Measurements from ENCODE around the gene RBM17. TPM values are rescaled to one million over a fixed set of nuclear protein-coding genes. Genes with fewer than 3 reads are reported as not detected.

The RBM17 gene
- total and polyA plus RNA-seq, 8 donors = 41.4 to 168 (median 84.7) TPM

DNA sequence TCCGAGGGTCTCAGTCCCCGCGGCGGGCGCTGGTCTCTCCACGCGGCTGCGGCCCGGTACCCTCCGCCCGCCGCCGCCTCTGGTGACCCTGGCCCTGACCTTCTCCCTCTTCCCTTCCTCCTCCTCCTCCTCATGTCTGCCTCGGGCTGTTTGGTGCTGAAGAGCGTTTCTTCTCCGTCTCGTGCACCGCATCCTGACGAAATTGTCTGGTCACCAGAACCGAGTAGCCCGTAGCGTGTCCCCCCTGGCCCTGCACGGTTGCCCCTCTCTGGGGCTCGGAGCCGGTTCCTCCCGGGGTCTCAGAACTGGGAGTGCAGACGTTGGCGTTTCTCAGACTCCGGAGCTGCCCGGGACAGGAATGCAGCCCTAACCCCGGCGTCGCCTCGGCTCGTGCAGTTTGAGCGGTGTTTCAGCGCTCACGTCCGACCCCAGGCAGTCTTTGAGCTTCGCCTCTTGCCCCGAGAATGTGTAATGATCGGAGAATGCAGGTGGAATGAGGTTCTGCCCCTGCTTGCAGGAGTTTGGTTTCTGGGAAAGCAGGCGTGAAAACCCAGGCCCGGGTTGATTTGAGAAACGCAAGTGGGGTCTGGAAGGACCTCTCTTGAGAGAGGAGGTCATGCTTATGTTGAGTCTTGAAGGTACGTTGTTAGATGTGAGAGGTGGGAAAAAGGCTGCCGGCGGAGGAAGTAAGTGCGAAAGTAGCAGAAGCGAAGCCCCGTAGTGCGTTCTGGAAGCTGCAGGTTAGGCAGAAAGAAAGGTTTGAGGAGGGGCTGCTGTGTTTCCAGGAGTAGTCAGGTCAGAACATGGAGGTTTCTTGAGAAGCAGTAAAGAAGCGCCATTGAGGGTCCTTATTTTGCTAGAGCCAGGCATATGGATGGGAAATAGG, 743 bp downstream of the RBM17 start:
- no peaks in the 10 kb centered on the region for H3K36me3 ChIP-seq
- no peaks in the 10 kb centered on the region for H3K9me3 ChIP-seq
- peak overlapping the region; percentile 93 to 98 (median 95) for H3K4me3 ChIP-seq
- TF ChIP-seq POLR2A (IDR thresholded peaks at IDR 0.05) = no peak
- no peak for TF ChIP-seq EP300 (IDR thresholded peaks at IDR 0.05)
- no peak for TF ChIP-seq POLR2AphosphoS5 (IDR thresholded peaks at IDR 0.05)
- TF ChIP-seq CTCF (IDR thresholded peaks at IDR 0.05) = no peak
- H3K4me1 ChIP-seq = peaks cover 30 to 71% (median 52%) of the 10 kb centered on the region in 4 donors
- peak overlapping the region; percentile 72 to 95 (median 92) for H3K27ac ChIP-seq
- intact Hi-C loops (cut with DNase I; ENCODE audit: low total_unique reads) = loop anchor here (10.0 kb wide), 1 partner anchor 75 kb away; no protein-coding TSS in a partner anchor
- DNase-seq = peak in 1 of 2 donors; percentile 64
- WGBS, 5 donors = 0 to 1% (median 1%) methylated on average over 30 to 53 of the region's 53 CpGs
- no peaks in the 10 kb centered on the region for H3K27me3 ChIP-seq

- intact Hi-C loops (cut with DNase I; ENCODE audit: low total_unique reads) = no loop called here
- Histone ChIP-seq H3K4me3 (no peak overlapping the region), H3K36me3 (no peaks in the 10 kb centered on the region), H3K4me1 (peaks cover 29 to 83% (median 53%) of the 10 kb centered on the region in 4 donors), H3K27me3 (no peaks in the 10 kb centered on the region), H3K9me3 (no peaks in the 10 kb centered on the region), H3K27ac (peak overlapping the region in 2 of 5 donors; percentile 9 to 26)
- 28 to 57% (median 43%) methylated on average over 1 of the region's 1 CpG for WGBS, 5 donors
- TF ChIP-seq POLR2AphosphoS5 (IDR thresholded peaks at IDR 0.05) = no peak
- TF ChIP-seq CTCF (IDR thresholded peaks at IDR 0.05) = no peak
- no peak for TF ChIP-seq POLR2A (IDR thresholded peaks at IDR 0.05)
- TF ChIP-seq EP300 (IDR thresholded peaks at IDR 0.05) = no peak
- peak in 1 of 2 donors; percentile 43 for DNase-seq
Measured at GRCh38 chr10:6091630-6092029, 2.8 kb downstream of the RBM17 start.

GRCh38 chr10:6092731-6093130, 3.9 kb downstream of the RBM17 start:
- Histone ChIP-seq H3K36me3 (peaks cover 9% of the 10 kb centered on the region in 4 donors), H3K4me3 (no peak overlapping the region), H3K27ac (no peak overlapping the region), H3K27me3 (no peaks in the 10 kb centered on the region), H3K4me1 (peaks cover 27 to 77% (median 50%) of the 10 kb centered on the region in 4 donors), H3K9me3 (no peaks in the 10 kb centered on the region)
- no peak for DNase-seq
- WGBS, 5 donors = 71 to 82% (median 76%) methylated on average over 2 of the region's 2 CpGs
- TF ChIP-seq POLR2AphosphoS5 (IDR thresholded peaks at IDR 0.05) (no peak), EP300 (IDR thresholded peaks at IDR 0.05) (no peak), CTCF (IDR thresholded peaks at IDR 0.05) (no peak), POLR2A (IDR thresholded peaks at IDR 0.05) (no peak)
- intact Hi-C loops (cut with DNase I; ENCODE audit: low total_unique reads) = no loop called here

DNA sequence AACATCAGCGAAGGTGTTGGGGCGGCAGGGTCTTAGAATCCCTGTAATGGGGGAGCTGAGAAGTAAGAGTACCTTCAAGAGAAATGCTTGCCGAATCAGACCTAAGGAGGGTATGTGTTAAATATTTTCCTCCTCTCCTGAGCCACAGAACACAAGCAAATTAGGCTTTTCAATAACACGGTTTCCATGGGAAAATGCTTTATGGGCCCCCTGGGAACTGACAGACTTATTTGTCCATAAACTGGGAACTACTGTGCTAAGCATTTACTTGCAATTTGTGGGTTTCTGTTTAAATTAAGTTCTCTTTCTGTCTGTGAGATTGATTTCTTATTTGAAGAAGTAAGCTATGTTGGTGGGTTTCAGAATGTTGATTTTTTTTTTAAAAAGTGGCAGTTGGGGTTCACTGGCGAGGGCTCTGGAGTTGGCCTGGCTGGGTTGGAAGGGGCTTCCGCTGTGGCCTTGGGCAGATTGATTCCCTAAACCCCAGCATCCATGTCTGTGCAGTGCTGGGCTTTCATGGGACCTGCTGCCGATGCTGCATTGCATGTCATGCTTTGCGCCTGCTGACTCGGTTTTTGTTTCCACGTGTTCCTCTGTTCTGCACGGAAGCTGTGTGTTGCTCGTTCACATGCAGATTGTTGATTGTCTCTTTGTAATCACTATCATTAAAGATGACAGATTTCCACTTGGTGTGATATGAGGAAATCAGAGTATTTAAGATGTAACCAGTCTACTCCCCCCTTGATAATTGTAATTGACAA, 7.2 kb downstream of the RBM17 start:
- 78 to 86% (median 84%) methylated on average over 12 of the region's 12 CpGs for WGBS, 5 donors
- no peak for DNase-seq
- Histone ChIP-seq H3K27ac (no peak overlapping the region), H3K4me1 (peaks cover 14 to 57% (median 32%) of the 10 kb centered on the region in 4 donors), H3K9me3 (no peaks in the 10 kb centered on the region), H3K27me3 (no peaks in the 10 kb centered on the region), H3K4me3 (no peak overlapping the region), H3K36me3 (peaks cover 14 to 41% (median 36%) of the 10 kb centered on the region in 4 donors)
- TF ChIP-seq EP300 (IDR thresholded peaks at IDR 0.05) (no peak), CTCF (IDR thresholded peaks at IDR 0.05) (no peak), POLR2A (IDR thresholded peaks at IDR 0.05) (no peak)
- intact Hi-C loops (cut with DNase I; ENCODE audit: low total_unique reads) = no loop called here
